WTC11 (cell line): ENCODE data around the gene VAMP3. TPM values are rescaled to one million over a fixed set of nuclear protein-coding genes. Genes with fewer than 3 reads are reported as not detected.

ENCODE experiments used
- ATAC-seq: fragments of 200-7000 bp; cut with Tn5 transposase; 2 replicates; pipeline ENCODE4 v1.10.0; 2021; ENCODE audit warnings: mild to moderate bottlenecking, moderate library complexity
- CTCF ChIA-PET: fragments of 300-600 bp; sonication (Branson Sonifier 250); formaldehyde crosslinking; loops from one replicate; lab custom pipeline; 2021; ENCODE audit warnings: antibody characterized with exemption; lab: Charles Lee
- POLR2A ChIA-PET: fragments of 350-600 bp; sonication (Branson Sonifier 250); formaldehyde crosslinking; loops from one replicate; lab custom pipeline; 2021; ENCODE audit warnings: antibody characterized with exemption; lab: Charles Lee
- DNase-seq: peaks from one replicate; pipeline ENCODE4 v3.0.0; 2021; ENCODE audit warnings: low spot score
- H3K27ac Mint-ChIP-seq: 2 replicates; pipeline ENCODE4 v1.8.0; 2021; ENCODE audit warnings: mixed read lengths
- H3K27me3 Mint-ChIP-seq: 2 replicates; pipeline ENCODE4 v1.8.0; 2021; ENCODE audit warnings: low read depth, mild to moderate bottlenecking, moderate library complexity, mixed read lengths
- H3K36me3 Mint-ChIP-seq: 2 replicates; pipeline ENCODE4 v1.8.0; 2021; ENCODE audit warnings: mixed read lengths
- H3K4me1 Mint-ChIP-seq: 2 replicates; pipeline ENCODE4 v1.8.0; 2022; ENCODE audit warnings: mixed read lengths
- H3K4me3 Mint-ChIP-seq: 2 replicates; pipeline ENCODE4 v1.8.0; 2021; ENCODE audit warnings: mild to moderate bottlenecking, moderate library complexity, mixed read lengths
- H3K9me3 Mint-ChIP-seq: 2 replicates; pipeline ENCODE4 v1.8.0; 2021; ENCODE audit warnings: mixed read lengths
- ATF1 ChIP-seq: sonication (generic); formaldehyde crosslinking; IDR thresholded peaks from 2 replicates; pipeline ENCODE4 v1.8.1; 2023; ENCODE audit warnings: mild to moderate bottlenecking, moderate library complexity, missing genetic modification reagents
- CBFB ChIP-seq: sonication (generic); formaldehyde crosslinking; IDR thresholded peaks from 2 replicates; pipeline ENCODE4 v1.8.1; 2022; ENCODE audit warnings: mild to moderate bottlenecking, low read depth, missing genetic modification reagents
- CDX4 ChIP-seq: fragments of 250-450 bp; sonication (Bioruptor Pico); IDR thresholded peaks from 2 replicates; pipeline ENCODE4 v1.9.0; 2021; ENCODE audit warnings: moderate library complexity, mild to moderate bottlenecking, inconsistent platforms, borderline replicate concordance
- CTCF ChIP-seq: fragments of 200-600 bp; IDR thresholded peaks from 2 replicates; pipeline ENCODE4 v1.8.0; 2022; ENCODE audit warnings: antibody characterized with exemption
- ELF4 ChIP-seq: sonication (generic); formaldehyde crosslinking; IDR thresholded peaks from 2 replicates; pipeline ENCODE4 v1.8.1; 2022; ENCODE audit warnings: low read depth, mild to moderate bottlenecking, moderate library complexity, missing genetic modification reagents
- ERG ChIP-seq: fragments of 250-450 bp; sonication (Bioruptor Pico); IDR thresholded peaks from 2 replicates; pipeline ENCODE4 v1.8.0; 2021; ENCODE audit warnings: mild to moderate bottlenecking
- FOXP1 ChIP-seq: sonication (generic); formaldehyde crosslinking; IDR thresholded peaks from 2 replicates; pipeline ENCODE4 v1.8.0; 2022; ENCODE audit warnings: missing genetic modification reagents, mild to moderate bottlenecking, moderate library complexity, borderline replicate concordance
- GRHL2 ChIP-seq: fragments of 250-450 bp; sonication (Bioruptor Pico); IDR thresholded peaks from 2 replicates; pipeline ENCODE4 v1.8.0; 2022; ENCODE audit warnings: mild to moderate bottlenecking, moderate library complexity; ENCODE audit not compliant: insufficient replicate concordance, severe bottlenecking
- HMGA2 ChIP-seq: fragments of 250-450 bp; sonication (Bioruptor Pico); IDR thresholded peaks from 2 replicates; pipeline ENCODE4 v1.4.0; 2021; ENCODE audit warnings: mild to moderate bottlenecking, moderate library complexity
- JAZF1 ChIP-seq: fragments of 250-450 bp; sonication (Bioruptor Pico); IDR thresholded peaks from 2 replicates; pipeline ENCODE4 v1.9.0; 2021; ENCODE audit warnings: moderate library complexity, mild to moderate bottlenecking, inconsistent platforms
- MLX ChIP-seq: sonication (generic); formaldehyde crosslinking; IDR thresholded peaks from 2 replicates; pipeline ENCODE4 v1.8.1; 2023; ENCODE audit warnings: mild to moderate bottlenecking, missing genetic modification reagents, moderate library complexity
- MXD4 ChIP-seq: fragments of 250-450 bp; sonication (Bioruptor Pico); IDR thresholded peaks from 2 replicates; pipeline ENCODE4 v1.8.0; 2021; ENCODE audit warnings: mild to moderate bottlenecking, moderate library complexity, borderline replicate concordance
- NFYB ChIP-seq: sonication (generic); formaldehyde crosslinking; conservative IDR thresholded peaks from 2 replicates; pipeline ENCODE4 v1.8.0; 2022; ENCODE audit warnings: low read depth, missing genetic modification reagents
- NR2C2 ChIP-seq: sonication (generic); formaldehyde crosslinking; IDR thresholded peaks from 2 replicates; pipeline ENCODE4 v1.8.0; 2022; ENCODE audit warnings: mild to moderate bottlenecking, missing genetic modification reagents
- RELA ChIP-seq: sonication (generic); formaldehyde crosslinking; IDR thresholded peaks from 2 replicates; pipeline ENCODE4 v1.8.1; 2022; ENCODE audit warnings: missing genetic modification reagents, mild to moderate bottlenecking, borderline replicate concordance
- RORB ChIP-seq: fragments of 250-450 bp; sonication (Bioruptor Pico); IDR thresholded peaks from 2 replicates; pipeline ENCODE4 v1.9.0; 2021; ENCODE audit warnings: mild to moderate bottlenecking
- TEAD4 ChIP-seq: sonication (generic); formaldehyde crosslinking; IDR thresholded peaks from 2 replicates; pipeline ENCODE4 v1.8.0; 2022; ENCODE audit warnings: mild to moderate bottlenecking, missing genetic modification reagents
- USF2 ChIP-seq: sonication (generic); formaldehyde crosslinking; IDR thresholded peaks from 2 replicates; pipeline ENCODE4 v1.8.1; 2023; ENCODE audit warnings: mild to moderate bottlenecking, missing genetic modification reagents, moderate library complexity
- ZMAT4 ChIP-seq: fragments of 250-450 bp; sonication (Bioruptor Pico); IDR thresholded peaks from 2 replicates; pipeline ENCODE4 v1.9.0; 2021; ENCODE audit warnings: mild to moderate bottlenecking
- ZNF317 ChIP-seq: sonication (generic); formaldehyde crosslinking; IDR thresholded peaks from 2 replicates; pipeline ENCODE4 v1.8.1; 2023; ENCODE audit warnings: low read depth, mild to moderate bottlenecking, moderate library complexity, missing genetic modification reagents, borderline replicate concordance
- ZNF425 ChIP-seq: fragments of 250-450 bp; sonication (Bioruptor Pico); conservative IDR thresholded peaks from 2 replicates; pipeline ENCODE4 v1.9.0; 2021; ENCODE audit warnings: mild to moderate bottlenecking
- ZSCAN18 ChIP-seq: fragments of 250-450 bp; sonication (Bioruptor Pico); IDR thresholded peaks from 2 replicates; pipeline ENCODE4 v2.1.2; 2022; ENCODE audit warnings: mild to moderate bottlenecking, moderate library complexity
- total RNA-seq: library from RNA; stranded (reverse); gene quantifications from 3 replicates; pipeline ENCODE4 v1.2.3, GENCODE V29; 2021

VAMP3 gene
- total RNA-seq, 1 experiment from 2014 or later: 40.2 TPM

- no peak for DNase-seq
- CTCF ChIA-PET: no interaction called here
Measured at GRCh38 chr1:7733276-7733675, 37.8 kb upstream of the VAMP3 start.

GRCh38 chr1:7738044-7738443, 33.1 kb upstream of the VAMP3 start:
- peaks cover 9% of the 10 kb centered on the region for H3K9me3 Mint-ChIP-seq
- ATAC-seq (no peak), DNase-seq (no peak)
- ChIA-PET CTCF (interaction anchor here (1.5 kb wide), 1 partner anchor 69 kb away, joined by 3 read pairs; no protein-coding TSS in a partner anchor), POLR2A (no interaction called here)
- peaks cover 36% of the 10 kb centered on the region for H3K36me3 Mint-ChIP-seq
- H3K4me1 Mint-ChIP-seq: no peaks in the 10 kb centered on the region
- no peaks in the 10 kb centered on the region for H3K27me3 Mint-ChIP-seq
- no peak overlapping the region for H3K27ac Mint-ChIP-seq
- H3K4me3 Mint-ChIP-seq: no peak overlapping the region
- no peak for TF ChIP-seq NR2C2 (CRISPR knock-in tag)
- TF ChIP-seq ERG: no peak
- no peak for TF ChIP-seq ZMAT4 (CRISPR knock-in tag)
- TF ChIP-seq TEAD4 (CRISPR knock-in tag): no peak
- no peak for TF ChIP-seq RORB (CRISPR knock-in tag)
- no peak for TF ChIP-seq ZSCAN18
- TF ChIP-seq ZNF425 (CRISPR knock-in tag): no peak
- no peak for TF ChIP-seq NFYB (CRISPR knock-in tag)
- no peak for TF ChIP-seq ZNF317
- no peak for TF ChIP-seq MLX (CRISPR knock-in tag)

More at GRCh38 chr1:7733276-7733675, 37.8 kb upstream of the VAMP3 start:
- H3K27me3 Mint-ChIP-seq: no peaks in the 10 kb centered on the region; the same call in 1 of the 2 replicates
- H3K4me3 Mint-ChIP-seq: no peak overlapping the region
- no peak for TF ChIP-seq CTCF
- TF ChIP-seq JAZF1: no peak
- TF ChIP-seq MXD4 (CRISPR knock-in tag): no peak
- no peak for TF ChIP-seq RORB (CRISPR knock-in tag)
- TF ChIP-seq RELA (CRISPR knock-in tag): no peak
- no peak for TF ChIP-seq GRHL2 (CRISPR knock-in tag)
- TF ChIP-seq ELF4 (CRISPR knock-in tag): no peak
- no peak for TF ChIP-seq ATF1 (CRISPR knock-in tag)
- TF ChIP-seq ZNF317: no peak
- TF ChIP-seq FOXP1 (CRISPR knock-in tag): no peak
- TF ChIP-seq ERG: no peak
- TF ChIP-seq HMGA2: no peak
- TF ChIP-seq CBFB: no peak
- TF ChIP-seq USF2 (CRISPR knock-in tag): no peak
- no peak for TF ChIP-seq CDX4
- H3K36me3 Mint-ChIP-seq: peaks cover 19% of the 10 kb centered on the region
- POLR2A ChIA-PET: no interaction called here
- no peak overlapping the region for H3K27ac Mint-ChIP-seq
- peaks cover 3% of the 10 kb centered on the region for H3K4me1 Mint-ChIP-seq
- H3K9me3 Mint-ChIP-seq: no peaks in the 10 kb centered on the region
- ATAC-seq: no peak
